SK-N-SH (cell line): Measurements from ENCODE around the gene EXOC4. TPM values are rescaled to one million over a fixed set of nuclear protein-coding genes. Genes with fewer than 3 reads are reported as not detected.

Source experiments
- CTCF ChIA-PET: fragments of 300-600, 350-600 bp; formaldehyde crosslinking; extraction: SDS; loops from one replicate; lab custom pipeline; 2021; lab: Yijun Ruan, JAX
- POLR2A ChIA-PET: fragments of 350-600 bp; sonication (Branson Sonifier 250); formaldehyde crosslinking; extraction: SDS; loops from one replicate; lab custom pipeline; 2020; ENCODE audit warnings: antibody characterized with exemption, inconsistent platforms; lab: Yijun Ruan, JAX
- DNase-seq: peaks from one replicate; pipeline ENCODE4 v3.0.0; 2012
- H2AFZ ChIP-seq: fragments of 200-600 bp; sonication (generic); 2 replicates; pipeline ENCODE4 v1.8.1; 2016; ENCODE audit warnings: antibody characterized with exemption, mild to moderate bottlenecking, low read depth
- H3F3A ChIP-seq: fragments of 200-600 bp; sonication (generic); replicated peaks from 2 replicates; pipeline ENCODE3; 2016; ENCODE audit warnings: antibody characterized with exemption, mild to moderate bottlenecking; ENCODE audit not compliant: insufficient read depth
- H3K27ac ChIP-seq, 2 experiments: fragments of 200-500 bp in 1 of 2; fragments of 200-600 bp in 1 of 2; sonication (Bioruptor generic) in 1 of 2; sonication (generic), shearing (Covaris generic) in 1 of 2; 2 replicates each; pipeline versions ENCODE4 v1.5.1 to v1.6.1; 2014 to 2016; ENCODE audit warnings: low read depth in 2 of 2, inconsistent platforms in 1 of 2, low read length in 1 of 2, mild to moderate bottlenecking in 1 of 2, mixed read lengths in 1 of 2
- H3K27me3 ChIP-seq: fragments of 200-600 bp; sonication (generic), shearing (Covaris generic); 2 replicates; pipeline ENCODE4 v1.6.1; 2016; ENCODE audit warnings: mixed run types; ENCODE audit not compliant: insufficient read depth
- H3K36me3 ChIP-seq, 2 experiments: fragments of 200-500 bp in 1 of 2; fragments of 200-600 bp in 1 of 2; sonication (Bioruptor generic) in 1 of 2; sonication (generic) in 1 of 2; replicated peaks in 1 of 2; 2 replicates each; pipeline versions ENCODE3 to v1.5.1; 2014 to 2016; ENCODE audit warnings: low read length in 1 of 2, mild to moderate bottlenecking in 1 of 2; ENCODE audit not compliant: insufficient read depth in 2 of 2, control insufficient read depth in 1 of 2
- H3K4me1 ChIP-seq, 2 experiments: fragments of 200-500 bp in 1 of 2; fragments of 200-600 bp in 1 of 2; sonication (Bioruptor generic) in 1 of 2; sonication (generic), shearing (Covaris generic) in 1 of 2; 2 replicates each; pipeline versions ENCODE4 v1.5.1 to v1.6.1; 2014 to 2016; ENCODE audit warnings: low read depth in 1 of 2, low read length in 1 of 2, mixed run types in 1 of 2; ENCODE audit not compliant: insufficient read depth in 2 of 2, control insufficient read depth in 1 of 2
- H3K4me2 ChIP-seq: fragments of 200-600 bp; sonication (generic), shearing (Covaris generic); 2 replicates; pipeline ENCODE4 v1.6.1; 2017; ENCODE audit warnings: mixed run types
- H3K4me3 ChIP-seq, 2 experiments: fragments of 200-500 bp in 1 of 2; fragments of 200-600 bp in 1 of 2; sonication (Bioruptor generic) in 1 of 2; sonication (generic), shearing (Covaris generic) in 1 of 2; 2 replicates each; pipeline versions ENCODE4 v1.5.1 to v1.8.1; 2014 to 2016; ENCODE audit warnings: low read depth in 2 of 2, inconsistent platforms in 1 of 2, low read length in 1 of 2, mild to moderate bottlenecking in 1 of 2, mixed read lengths in 1 of 2, moderate library complexity in 1 of 2
- H3K79me2 ChIP-seq: fragments of 200-600 bp; sonication (generic); 2 replicates; pipeline ENCODE4 v1.8.1; 2017; ENCODE audit warnings: mild to moderate bottlenecking; ENCODE audit not compliant: insufficient read depth
- H3K9ac ChIP-seq: fragments of 200-600 bp; sonication (generic); 2 replicates; pipeline ENCODE4 v1.6.1; 2017; ENCODE audit warnings: mixed run types
- H3K9me2 ChIP-seq: fragments of 200-600 bp; sonication (generic); 2 replicates; pipeline ENCODE4 v1.6.1; 2017; ENCODE audit warnings: mixed run types
- H3K9me3 ChIP-seq: fragments of 200-600 bp; sonication (generic); 2 replicates; pipeline ENCODE4 v1.6.1; 2017; ENCODE audit warnings: mixed run types, mild to moderate bottlenecking, moderate library complexity
- H4K20me1 ChIP-seq: fragments of 200-600 bp; sonication (generic); 2 replicates; pipeline ENCODE4 v1.6.1; 2017; ENCODE audit warnings: mild to moderate bottlenecking, mixed run types; ENCODE audit not compliant: insufficient read depth
- CHD2 ChIP-seq: fragments of 150-350 bp; IDR thresholded peaks from 2 replicates; pipeline ENCODE4 v1.6.1; 2018; ENCODE audit warnings: low read length; ENCODE audit not compliant: partially characterized antibody
- ELF1 ChIP-seq: IDR thresholded peaks from 2 replicates; pipeline ENCODE4 v1.4.0; 2012
- GATA2 ChIP-seq: sonication (generic); formaldehyde crosslinking; IDR thresholded peaks from 2 replicates; pipeline ENCODE4 v1.5.0; 2020; ENCODE audit warnings: mild to moderate bottlenecking, missing genetic modification reagents
- MXI1 ChIP-seq: IDR thresholded peaks from 2 replicates; pipeline ENCODE4 v1.6.1; 2012; ENCODE audit warnings: mild to moderate bottlenecking, low read depth, low read length, improper control_type of control experiment
- NFIC ChIP-seq: IDR thresholded peaks from 2 replicates; pipeline ENCODE4 v1.4.0; 2012; ENCODE audit warnings: borderline replicate concordance
- NRF1 ChIP-seq: IDR thresholded peaks from 2 replicates; pipeline ENCODE4 v1.6.1; 2012; ENCODE audit warnings: low read depth, mild to moderate bottlenecking, low read length
- POLR2AphosphoS5 ChIP-seq: IDR thresholded peaks from 2 replicates; pipeline ENCODE4 v1.6.1; 2012; ENCODE audit warnings: low read depth, low read length
- RAD21 ChIP-seq: IDR thresholded peaks from 2 replicates; pipeline ENCODE4 v1.6.1; 2012; ENCODE audit warnings: mild to moderate bottlenecking, low read length
- TAF1 ChIP-seq: IDR thresholded peaks from 2 replicates; pipeline ENCODE4 v1.6.1; 2012; ENCODE audit warnings: low read depth, mild to moderate bottlenecking, low read length, moderate library complexity, borderline replicate concordance
- TEAD4 ChIP-seq: IDR thresholded peaks from 2 replicates; pipeline ENCODE4 v1.4.0; 2012; ENCODE audit warnings: mild to moderate bottlenecking, borderline replicate concordance; ENCODE audit not compliant: insufficient read depth
- WGBS: methylation state at CpG from one replicate; pipeline ENCODE4 v1.1.6; 2017; ENCODE audit warnings: low lambda C conversion rate; 5-methylcytosine and 5-hydroxymethylcytosine counted together
- polyA plus RNA-seq, 3 experiments: library from polyadenylated mRNA; depleted of rRNA; stranded (reverse); fragments of >200 nt; gene quantifications; 2 replicates each; pipeline ENCODE4 v1.2.3, GENCODE V29; 2012
- TF ChIP-seq, protein P1 (sequence below): fragments of 150-350 bp; IDR thresholded peaks from 2 replicates; pipeline ENCODE4 v1.6.1; 2016; ENCODE audit warnings: mild to moderate bottlenecking, low read depth, low read length
- TF ChIP-seq, protein P2 (sequence below): IDR thresholded peaks from 2 replicates; pipeline ENCODE4 v1.4.0; 2012; ENCODE audit warnings: low read depth, borderline replicate concordance
- TF ChIP-seq, protein P3 (sequence below): IDR thresholded peaks from 2 replicates; pipeline ENCODE4 v1.4.0; 2012; ENCODE audit warnings: low read depth
- TF ChIP-seq, protein P4 (sequence below): IDR thresholded peaks from 2 replicates; pipeline ENCODE4; 2012

EXOC4 gene
- polyA plus RNA-seq, 1 of the 3 experiments (the other 2 are of a cell fraction) = 37.3 TPM

DNA sequence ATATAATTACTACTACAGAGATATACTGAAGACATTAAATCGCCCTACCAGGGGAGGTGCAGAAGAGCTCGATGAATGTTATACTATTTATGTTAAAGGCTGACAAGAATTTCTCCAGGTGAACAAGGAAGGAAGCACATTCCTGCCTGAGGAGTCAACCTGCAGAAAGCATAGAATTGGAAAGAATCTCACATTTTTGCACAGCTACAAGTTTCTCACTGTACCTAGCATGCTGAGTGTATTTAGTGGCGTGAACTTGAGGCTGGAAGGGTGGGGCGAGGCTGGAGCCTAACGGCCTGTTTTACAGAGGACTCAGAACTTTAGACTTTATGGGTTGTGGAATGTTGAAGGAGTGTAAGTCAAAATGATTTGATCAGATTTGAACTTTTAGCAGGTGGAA lies 500.6 kb downstream of the EXOC4 start (continued):
- TF ChIP-seq RAD21 (no peak), POLR2AphosphoS5 (no peak)

DNA sequence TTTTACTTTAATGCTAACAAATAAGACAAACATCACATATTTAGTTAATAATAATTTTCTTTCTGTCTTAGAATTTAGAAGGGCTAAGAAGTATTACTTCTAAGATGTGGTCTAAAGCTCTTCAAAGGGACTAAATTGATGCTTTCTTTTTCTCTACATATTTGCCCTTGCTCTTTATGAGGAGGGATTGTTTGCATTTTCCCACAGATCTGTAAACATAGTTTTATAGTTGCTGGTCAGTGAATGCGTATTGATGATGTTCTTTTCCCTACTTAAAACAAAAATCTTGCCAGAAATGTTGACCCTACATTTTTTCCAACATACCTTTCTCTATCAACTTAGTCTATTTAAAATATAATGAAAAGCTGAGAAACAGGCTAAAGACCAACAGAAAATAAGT lies 501.8 kb downstream of the EXOC4 start:
- H3K4me3 ChIP-seq = no peak overlapping the region
- H3K27me3 ChIP-seq = no peaks in the 10 kb centered on the region
- 90% methylated on average over 1 of the region's 1 CpG for WGBS
- no peaks in the 10 kb centered on the region for H3K9me2 ChIP-seq
- ChIA-PET CTCF (interaction anchor here (0.6 to 8.3 kb wide), 10 partner anchors 11 to 684 kb away, joined by 3 to 50 read pairs (median 12); no protein-coding TSS in a partner anchor), POLR2A (interaction anchor here (0.7 kb wide), 1 partner anchor 42 kb away, joined by 3 read pairs; no protein-coding TSS in a partner anchor)
- H3F3A ChIP-seq = no peaks in the 10 kb centered on the region
- no peak overlapping the region for H3K4me2 ChIP-seq
- no peaks in the 10 kb centered on the region for H3K79me2 ChIP-seq
- peak overlapping the region in 1 of 2 experiments; percentile 100; a peak in 2 of 4 replicates for H3K27ac ChIP-seq
- H2AFZ ChIP-seq = no peak overlapping the region
- TF ChIP-seq, protein P1, sequence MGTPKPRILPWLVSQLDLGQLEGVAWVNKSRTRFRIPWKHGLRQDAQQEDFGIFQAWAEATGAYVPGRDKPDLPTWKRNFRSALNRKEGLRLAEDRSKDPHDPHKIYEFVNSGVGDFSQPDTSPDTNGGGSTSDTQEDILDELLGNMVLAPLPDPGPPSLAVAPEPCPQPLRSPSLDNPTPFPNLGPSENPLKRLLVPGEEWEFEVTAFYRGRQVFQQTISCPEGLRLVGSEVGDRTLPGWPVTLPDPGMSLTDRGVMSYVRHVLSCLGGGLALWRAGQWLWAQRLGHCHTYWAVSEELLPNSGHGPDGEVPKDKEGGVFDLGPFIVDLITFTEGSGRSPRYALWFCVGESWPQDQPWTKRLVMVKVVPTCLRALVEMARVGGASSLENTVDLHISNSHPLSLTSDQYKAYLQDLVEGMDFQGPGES = no peak
- TF ChIP-seq NFIC = no peak
- TF ChIP-seq ELF1 = no peak
- TF ChIP-seq TEAD4 = no peak
- no peak for TF ChIP-seq CHD2
- TF ChIP-seq, protein P2, sequence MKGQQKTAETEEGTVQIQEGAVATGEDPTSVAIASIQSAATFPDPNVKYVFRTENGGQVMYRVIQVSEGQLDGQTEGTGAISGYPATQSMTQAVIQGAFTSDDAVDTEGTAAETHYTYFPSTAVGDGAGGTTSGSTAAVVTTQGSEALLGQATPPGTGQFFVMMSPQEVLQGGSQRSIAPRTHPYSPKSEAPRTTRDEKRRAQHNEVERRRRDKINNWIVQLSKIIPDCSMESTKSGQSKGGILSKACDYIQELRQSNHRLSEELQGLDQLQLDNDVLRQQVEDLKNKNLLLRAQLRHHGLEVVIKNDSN = no peak
- TF ChIP-seq, protein P3, sequence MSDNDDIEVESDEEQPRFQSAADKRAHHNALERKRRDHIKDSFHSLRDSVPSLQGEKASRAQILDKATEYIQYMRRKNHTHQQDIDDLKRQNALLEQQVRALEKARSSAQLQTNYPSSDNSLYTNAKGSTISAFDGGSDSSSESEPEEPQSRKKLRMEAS = no peak
- no peak for TF ChIP-seq MXI1
- no peak for TF ChIP-seq RAD21
- TF ChIP-seq NRF1 = no peak
- H3K9me3 ChIP-seq = no peaks in the 10 kb centered on the region
- H3K9ac ChIP-seq = no peak overlapping the region
- no peak for DNase-seq
- no peaks in the 10 kb centered on the region for H4K20me1 ChIP-seq
- H3K36me3 ChIP-seq = peaks cover 0 to 4% of the 10 kb centered on the region in 2 experiments
- peaks cover 0 to 19% of the 10 kb centered on the region in 2 experiments; a peak in 2 of 4 replicates for H3K4me1 ChIP-seq

DNA sequence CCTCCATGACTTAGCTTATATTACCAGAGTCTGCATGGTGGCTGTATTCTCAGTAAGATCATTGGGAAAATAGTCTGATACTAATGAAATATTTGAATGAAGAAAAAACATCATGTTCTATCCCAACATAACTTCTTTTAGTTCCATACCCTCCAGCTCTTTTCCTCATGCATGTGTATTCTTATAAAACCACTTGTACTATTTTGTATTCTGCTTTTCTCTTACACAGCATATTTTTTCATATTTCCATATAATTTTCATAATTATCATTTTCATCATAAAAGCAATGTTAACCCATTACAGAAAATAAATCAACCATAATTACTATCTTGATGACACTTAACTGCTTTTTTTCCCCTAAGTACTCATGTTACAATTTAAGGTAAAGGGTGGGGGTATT lies 503.0 kb downstream of the EXOC4 start:
- Histone ChIP-seq H4K20me1 (no peaks in the 10 kb centered on the region), H3K27me3 (no peaks in the 10 kb centered on the region), H3K9me3 (no peaks in the 10 kb centered on the region), H3K4me2 (no peak overlapping the region), H3K27ac (peak overlapping the region in 1 of 2 experiments; percentile 39; a peak in 2 of 4 replicates), H3K36me3 (peaks cover 0 to 7% of the 10 kb centered on the region in 2 experiments), H3K9me2 (no peaks in the 10 kb centered on the region), H2AFZ (no peak overlapping the region), H3K4me3 (no peak overlapping the region), H3K79me2 (no peaks in the 10 kb centered on the region), H3F3A (no peaks in the 10 kb centered on the region), H3K4me1 (peaks cover 0 to 15% of the 10 kb centered on the region in 2 experiments; a peak in 2 of 4 replicates), H3K9ac (no peak overlapping the region)
- no peak for DNase-seq
- ChIA-PET POLR2A (no interaction called here), CTCF (interaction anchor here (1.0 to 8.3 kb wide), 8 partner anchors 12 to 665 kb away, joined by 3 to 50 read pairs (median 8); no protein-coding TSS in a partner anchor)
- TF ChIP-seq, protein P4, sequence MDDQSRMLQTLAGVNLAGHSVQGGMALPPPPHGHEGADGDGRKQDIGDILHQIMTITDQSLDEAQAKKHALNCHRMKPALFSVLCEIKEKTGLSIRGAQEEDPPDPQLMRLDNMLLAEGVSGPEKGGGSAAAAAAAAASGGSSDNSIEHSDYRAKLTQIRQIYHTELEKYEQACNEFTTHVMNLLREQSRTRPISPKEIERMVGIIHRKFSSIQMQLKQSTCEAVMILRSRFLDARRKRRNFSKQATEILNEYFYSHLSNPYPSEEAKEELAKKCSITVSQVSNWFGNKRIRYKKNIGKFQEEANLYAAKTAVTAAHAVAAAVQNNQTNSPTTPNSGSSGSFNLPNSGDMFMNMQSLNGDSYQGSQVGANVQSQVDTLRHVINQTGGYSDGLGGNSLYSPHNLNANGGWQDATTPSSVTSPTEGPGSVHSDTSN = no peak
- no peak for TF ChIP-seq TAF1
- no peak for TF ChIP-seq GATA2 (CRISPR knock-in tag)
